ENCODE data around the gene PIEZO1. TPM values are rescaled to one million over a fixed set of nuclear protein-coding genes. Genes with fewer than 3 reads are reported as not detected.
"Not testable (repeated sequence)": the region's sequence is repeated elsewhere in the genome, so short reads cannot be mapped to it uniquely, and the experiment has no call there.

The PIEZO1 gene
- total RNA-seq, 6 donors from 2014 or later: 107 to 535 (median 239) TPM

GRCh38 chr16:88825146-88825545, 40.1 kb upstream of the PIEZO1 start:
- TF ChIP-seq CTCF (IDR thresholded peaks at IDR 0.05) (no peak), POLR2A (IDR thresholded peaks at IDR 0.05) (no peak), POLR2AphosphoS5 (IDR thresholded peaks at IDR 0.05) (no peak), EP300 (IDR thresholded peaks at IDR 0.05) (no peak)
- no peak overlapping the region for H3K4me3 ChIP-seq
- H3K4me1 ChIP-seq: peaks cover 0 to 3% (median 0%) of the 10 kb centered on the region in 4 donors
- H3K9me3 ChIP-seq: no peaks in the 10 kb centered on the region
- ATAC-seq (ENCODE audit: low FRiP score in 2 of 2): no peak
- WGBS, 2 donors: 97% methylated on average over 11 of the region's 12 CpGs; no CpG with 5 or more reads in 1 of the 2 donors
- H3K27me3 ChIP-seq: no peaks in the 10 kb centered on the region
- no peak for DNase-seq
- H3K36me3 ChIP-seq: peaks cover 8 to 84% (median 53%) of the 10 kb centered on the region in 4 donors
- H3K27ac ChIP-seq: no peak overlapping the region

- peak in 1 of 2 donors; percentile 63 for DNase-seq
- Histone ChIP-seq H3K27ac (no peak overlapping the region), H3K4me1 (no peaks in the 10 kb centered on the region), H3K4me3 (no peak overlapping the region), H3K9me3 (no peaks in the 10 kb centered on the region), H3K27me3 (no peaks in the 10 kb centered on the region), H3K36me3 (peaks cover 8 to 83% (median 53%) of the 10 kb centered on the region in 4 donors)
- WGBS, 2 donors: 90 to 92% methylated on average over 17 to 33 of the region's 33 CpGs
- no peak for TF ChIP-seq POLR2A (IDR thresholded peaks at IDR 0.05)
- TF ChIP-seq CTCF (IDR thresholded peaks at IDR 0.05): no peak
- no peak for TF ChIP-seq EP300 (IDR thresholded peaks at IDR 0.05)
- no peak for TF ChIP-seq POLR2AphosphoS5 (IDR thresholded peaks at IDR 0.05)
- ATAC-seq (ENCODE audit: low FRiP score in 2 of 2): no peak
These were observed 39.4 kb upstream of the PIEZO1 start for GRCh38 chr16:88824256-88825077.

- not testable (repeated sequence) for H3K4me1 ChIP-seq; H3K4me3 ChIP-seq; H3K27me3 ChIP-seq; H3K9me3 ChIP-seq; ATAC-seq (ENCODE audit: low FRiP score in 2 of 2); H3K27ac ChIP-seq
- peaks cover 8 to 77% (median 49%) of the 10 kb centered on the region in 4 donors for H3K36me3 ChIP-seq
- WGBS, 2 donors: 97 to 98% methylated on average over 13 to 21 of the region's 31 CpGs
- peak in 1 of 2 donors; percentile 54 for DNase-seq
These were observed 38.6 kb upstream of the PIEZO1 start for GRCh38 chr16:88823646-88824045.

GRCh38 chr16:88822281-88823040, 37.4 kb upstream of the PIEZO1 start:
- H3K9me3 ChIP-seq: no peaks in the 10 kb centered on the region
- no peaks in the 10 kb centered on the region for H3K4me1 ChIP-seq
- ATAC-seq (ENCODE audit: low FRiP score in 2 of 2) (no peak), DNase-seq (peak in 1 of 2 donors; percentile 64)
- no peak for TF ChIP-seq EP300 (IDR thresholded peaks at IDR 0.05)
- TF ChIP-seq POLR2AphosphoS5 (IDR thresholded peaks at IDR 0.05): no peak
- TF ChIP-seq POLR2A (IDR thresholded peaks at IDR 0.05): no peak
- no peak for TF ChIP-seq CTCF (IDR thresholded peaks at IDR 0.05)
- no peaks in the 10 kb centered on the region for H3K27me3 ChIP-seq
- 91 to 92% methylated on average over 15 to 24 of the region's 24 CpGs for WGBS, 2 donors
- no peak overlapping the region for H3K4me3 ChIP-seq
- H3K36me3 ChIP-seq: peaks cover 8 to 67% (median 38%) of the 10 kb centered on the region in 4 donors
- H3K27ac ChIP-seq: no peak overlapping the region

GRCh38 chr16:88821168-88821850, 36.3 kb upstream of the PIEZO1 start:
- Histone ChIP-seq H3K9me3 (no peaks in the 10 kb centered on the region), H3K4me3 (no peak overlapping the region), H3K36me3 (peaks cover 8 to 59% (median 36%) of the 10 kb centered on the region in 4 donors), H3K4me1 (no peaks in the 10 kb centered on the region), H3K27ac (no peak overlapping the region), H3K27me3 (no peaks in the 10 kb centered on the region)
- no peak for ATAC-seq (ENCODE audit: low FRiP score in 2 of 2)
- 90 to 95% methylated on average over 2 to 16 of the region's 22 CpGs for WGBS, 2 donors
- no peak for TF ChIP-seq POLR2AphosphoS5 (IDR thresholded peaks at IDR 0.05)
- no peak for TF ChIP-seq POLR2A (IDR thresholded peaks at IDR 0.05)
- no peak for TF ChIP-seq EP300 (IDR thresholded peaks at IDR 0.05)
- no peak for TF ChIP-seq CTCF (IDR thresholded peaks at IDR 0.05)
- DNase-seq: peak in 1 of 2 donors; percentile 72
